GM21360 (cell line): Measurements from ENCODE around the gene RAET1G.
"Not testable (repeated sequence)": the region's sequence is repeated elsewhere in the genome, so short reads cannot be mapped to it uniquely, and the experiment has no call there.

Source experiments
- ATAC-seq: cut with Tn5 transposase; IDR thresholded peaks from one replicate; pipeline ENCODE4 v1.9.1; 2021; ENCODE audit warnings: mild to moderate bottlenecking, moderate library complexity; ENCODE audit not compliant: unreplicated experiment

The RAET1G gene

GRCh38 chr6:149954328-149954983, 31.5 kb upstream of the RAET1G start:
- not testable (repeated sequence) for ATAC-seq

GRCh38 chr6:149953934-149954327, 31.0 kb upstream of the RAET1G start:
- ATAC-seq, result not testable (repeated sequence)

- ATAC-seq, result not testable (repeated sequence)
These were observed 30.5 kb upstream of the RAET1G start for GRCh38 chr6:149953390-149953789.

- no peak for ATAC-seq
These were observed 28.7 kb upstream of the RAET1G start for GRCh38 chr6:149951626-149952025.

- ATAC-seq, result no peak
These were observed 28.2 kb upstream of the RAET1G start for GRCh38 chr6:149951096-149951495.

GRCh38 chr6:149950423-149950822, 27.5 kb upstream of the RAET1G start:
- ATAC-seq, result no peak

- ATAC-seq, result no peak
These were observed 25.7 kb upstream of the RAET1G start for GRCh38 chr6:149948616-149949015.

GRCh38 chr6:149948011-149948410, 25.1 kb upstream of the RAET1G start:
- no peak for ATAC-seq

- ATAC-seq, result not testable (repeated sequence)
These were observed 24.6 kb upstream of the RAET1G start for GRCh38 chr6:149947533-149947932.

- not testable (repeated sequence) for ATAC-seq
These were observed 23.7 kb upstream of the RAET1G start for GRCh38 chr6:149946631-149947030.

- not testable (repeated sequence) for ATAC-seq
These were observed 22.4 kb upstream of the RAET1G start for GRCh38 chr6:149945276-149945675.

GRCh38 chr6:149943321-149943720, 20.4 kb upstream of the RAET1G start:
- ATAC-seq, result not testable (repeated sequence)

- ATAC-seq, result no peak
These were observed 19.5 kb upstream of the RAET1G start for GRCh38 chr6:149942461-149942829.

GRCh38 chr6:149941583-149942460, 18.9 kb upstream of the RAET1G start, which contains the start of gene ULBP2:
ULBP2 (plus strand) TSS chr6:149942014; CDS start chr6:149942073, 59 bp downstream.
- ATAC-seq, result peak; percentile 51

- ATAC-seq, result no peak
These were observed 17.7 kb upstream of the RAET1G start for GRCh38 chr6:149940672-149940982.

GRCh38 chr6:149939909-149940671, 17.2 kb upstream of the RAET1G start:
- ATAC-seq, result no peak

- ATAC-seq, result no peak
These were observed 16.4 kb upstream of the RAET1G start for GRCh38 chr6:149939356-149939648.

- ATAC-seq, result peak; percentile 67
These were observed 15.8 kb upstream of the RAET1G start for GRCh38 chr6:149938571-149939355.

GRCh38 chr6:149938013-149938570, 15.2 kb upstream of the RAET1G start:
- ATAC-seq, result not testable (repeated sequence)

- no peak for ATAC-seq
These were observed 13.8 kb upstream of the RAET1G start for GRCh38 chr6:149936743-149937142.

- ATAC-seq, result no peak
These were observed 12.7 kb upstream of the RAET1G start for GRCh38 chr6:149935668-149936067.
